Hepatocyte (in vitro differentiated cells): ENCODE data around the gene ANKRD39. TPM values are rescaled to one million over a fixed set of nuclear protein-coding genes. Genes with fewer than 3 reads are reported as not detected.

Source experiments
- DNase-seq: peaks from one replicate; pipeline ENCODE4 v3.0.0-alpha.2; 2016; ENCODE audit warnings: low spot score
- H2AFZ ChIP-seq: fragments of 200-600 bp; sonication (generic); 2 replicates; pipeline ENCODE4 v1.6.0; 2016; ENCODE audit warnings: antibody characterized with exemption, mild to moderate bottlenecking
- H3K27ac ChIP-seq: fragments of 200-600 bp; sonication (generic); 2 replicates; pipeline ENCODE4 v1.5.1; 2016; ENCODE audit warnings: mild to moderate bottlenecking
- H3K27me3 ChIP-seq: fragments of 200-600 bp; sonication (generic); 2 replicates; pipeline ENCODE4 v1.6.1; 2016
- H3K36me3 ChIP-seq: fragments of 200-600 bp; sonication (generic); replicated peaks from 2 replicates; pipeline ENCODE4 v1.5.1; 2016; ENCODE audit warnings: low read depth; ENCODE audit not compliant: insufficient read depth
- H3K4me1 ChIP-seq: fragments of 200-600 bp; sonication (generic); 2 replicates; pipeline ENCODE4 v1.5.1; 2016; ENCODE audit warnings: mild to moderate bottlenecking, moderate library complexity; ENCODE audit not compliant: insufficient read depth
- H3K4me2 ChIP-seq: fragments of 200-600 bp; sonication (generic); 2 replicates; pipeline ENCODE4 v1.6.0; 2016
- H3K4me3 ChIP-seq: fragments of 200-600 bp; sonication (generic); 2 replicates; pipeline ENCODE4 v1.5.1; 2016; ENCODE audit warnings: mild to moderate bottlenecking
- H3K79me2 ChIP-seq: fragments of 200-600 bp; sonication (generic); 2 replicates; pipeline ENCODE4 v1.6.0; 2017; ENCODE audit warnings: mild to moderate bottlenecking
- H3K9me2 ChIP-seq: fragments of 200-600 bp; sonication (generic); replicated peaks from 2 replicates; pipeline ENCODE4 v1.6.0; 2017; ENCODE audit warnings: mild to moderate bottlenecking; ENCODE audit not compliant: insufficient read depth
- H3K9me3 ChIP-seq: fragments of 200-600 bp; sonication (generic); 2 replicates; pipeline ENCODE4 v1.5.1; 2016; ENCODE audit warnings: low read depth, mild to moderate bottlenecking
- H4K20me1 ChIP-seq: fragments of 200-600 bp; sonication (generic); 2 replicates; pipeline ENCODE4 v1.6.0; 2016; ENCODE audit warnings: mild to moderate bottlenecking; ENCODE audit not compliant: insufficient read depth, poor library complexity, severe bottlenecking
- EZH2 ChIP-seq: fragments of 200-600 bp; sonication (generic); IDR thresholded peaks from 2 replicates; pipeline ENCODE4 v1.6.1; 2016; ENCODE audit warnings: antibody characterized with exemption, mild to moderate bottlenecking, borderline replicate concordance
- EZH2phosphoT487 ChIP-seq: fragments of 200-600 bp; sonication (generic); IDR thresholded peaks from one replicate; pipeline ENCODE4 v1.6.1; 2018; ENCODE audit warnings: antibody characterized with exemption, mild to moderate bottlenecking, low read depth, moderate library complexity; ENCODE audit not compliant: unreplicated experiment, severe bottlenecking
- WGBS: methylation state at CpG from one replicate; pipeline ENCODE4 v1.1.6; 2016; ENCODE audit warnings: low lambda C conversion rate; ENCODE audit errors: missing lambda C conversion rate; 5-methylcytosine and 5-hydroxymethylcytosine counted together
- microRNA counts: library from miRNA; unstranded; fragments of <30 nt; microRNA quantifications from one replicate; lab custom pipeline; 2017
- microRNA-seq: library from miRNA; unstranded; fragments of <30 nt; microRNA quantifications from one replicate; pipeline ENCODE4, GENCODE V29; 2017
- polyA plus RNA-seq: library from polyadenylated mRNA; unstranded; fragments of >200 nt; fragmentation: Nextera tagmentation; extraction: Ambion mirVana; gene quantifications from 2 replicates; pipeline ENCODE4 v1.2.1, GENCODE V29; 2016
- small RNA-seq: library from RNA; depleted of rRNA; stranded (forward); fragments of <200 nt; gene quantifications from one replicate; pipeline ENCODE3, GENCODE V24; 2014
- total RNA-seq: library from RNA; depleted of rRNA; stranded (reverse); fragments of >200 nt; gene quantifications from 2 replicates; pipeline ENCODE4 v1.2.3, GENCODE V29; 2014
- TF ChIP-seq, protein P1 (sequence below): fragments of 200-600 bp; sonication (generic); IDR thresholded peaks from 2 replicates; pipeline ENCODE4 v1.5.1; 2016; ENCODE audit warnings: antibody characterized with exemption, mild to moderate bottlenecking; ENCODE audit not compliant: poor library complexity

The ANKRD39 gene
- total and polyA plus RNA-seq, 2 experiments from 2014 or later: 13.6 to 25.6 TPM

DNA sequence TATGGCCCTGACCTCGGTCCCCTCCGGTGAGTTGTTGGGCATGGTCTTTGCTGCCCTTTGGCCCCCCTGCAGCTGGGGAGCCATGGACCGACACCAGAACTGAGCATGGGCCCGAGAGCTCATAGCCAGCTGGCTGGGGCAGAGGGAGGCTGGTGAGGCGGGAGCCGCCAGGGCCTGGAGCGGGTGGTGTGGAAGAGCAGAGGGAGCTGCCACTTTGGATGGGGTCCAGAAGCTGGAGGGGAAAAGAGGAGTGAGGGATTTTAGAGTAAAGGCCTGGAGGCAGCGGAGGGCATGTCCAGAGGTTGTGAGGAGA is 58.2 kb downstream of the ANKRD39 start:
- H3K9me3 ChIP-seq: no peaks in the 10 kb centered on the region
- H4K20me1 ChIP-seq: no peaks in the 10 kb centered on the region
- H3K9me2 ChIP-seq: no peaks in the 10 kb centered on the region
- no peak overlapping the region for H3K4me2 ChIP-seq
- no peak overlapping the region for H2AFZ ChIP-seq
- no peak for DNase-seq
- H3K27me3 ChIP-seq: no peaks in the 10 kb centered on the region
- TF ChIP-seq, protein P1, sequence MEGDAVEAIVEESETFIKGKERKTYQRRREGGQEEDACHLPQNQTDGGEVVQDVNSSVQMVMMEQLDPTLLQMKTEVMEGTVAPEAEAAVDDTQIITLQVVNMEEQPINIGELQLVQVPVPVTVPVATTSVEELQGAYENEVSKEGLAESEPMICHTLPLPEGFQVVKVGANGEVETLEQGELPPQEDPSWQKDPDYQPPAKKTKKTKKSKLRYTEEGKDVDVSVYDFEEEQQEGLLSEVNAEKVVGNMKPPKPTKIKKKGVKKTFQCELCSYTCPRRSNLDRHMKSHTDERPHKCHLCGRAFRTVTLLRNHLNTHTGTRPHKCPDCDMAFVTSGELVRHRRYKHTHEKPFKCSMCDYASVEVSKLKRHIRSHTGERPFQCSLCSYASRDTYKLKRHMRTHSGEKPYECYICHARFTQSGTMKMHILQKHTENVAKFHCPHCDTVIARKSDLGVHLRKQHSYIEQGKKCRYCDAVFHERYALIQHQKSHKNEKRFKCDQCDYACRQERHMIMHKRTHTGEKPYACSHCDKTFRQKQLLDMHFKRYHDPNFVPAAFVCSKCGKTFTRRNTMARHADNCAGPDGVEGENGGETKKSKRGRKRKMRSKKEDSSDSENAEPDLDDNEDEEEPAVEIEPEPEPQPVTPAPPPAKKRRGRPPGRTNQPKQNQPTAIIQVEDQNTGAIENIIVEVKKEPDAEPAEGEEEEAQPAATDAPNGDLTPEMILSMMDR: no peak
- TF ChIP-seq EZH2 (no peak), EZH2phosphoT487 (no peak)
- WGBS: 98% methylated on average over 8 of the region's 8 CpGs
- no peak overlapping the region for H3K27ac ChIP-seq
- H3K4me1 ChIP-seq: peaks cover 4% of the 10 kb centered on the region
- no peak overlapping the region for H3K4me3 ChIP-seq
- H3K79me2 ChIP-seq: no peaks in the 10 kb centered on the region
- H3K36me3 ChIP-seq: no peaks in the 10 kb centered on the region

- no peak overlapping the region for H3K4me3 ChIP-seq
- no peaks in the 10 kb centered on the region for H3K79me2 ChIP-seq
- no peak overlapping the region for H2AFZ ChIP-seq
- H3K36me3 ChIP-seq: no peaks in the 10 kb centered on the region
- H3K4me2 ChIP-seq: no peak overlapping the region
- H3K27ac ChIP-seq: no peak overlapping the region
- H3K9me3 ChIP-seq: no peaks in the 10 kb centered on the region
- TF ChIP-seq, protein P1: no peak
- no peak for TF ChIP-seq EZH2phosphoT487
- no peak for TF ChIP-seq EZH2
- H3K4me1 ChIP-seq: peaks cover 4% of the 10 kb centered on the region
- no peaks in the 10 kb centered on the region for H3K27me3 ChIP-seq
- WGBS: 95% methylated on average over 21 of the region's 23 CpGs
- H3K9me2 ChIP-seq: no peaks in the 10 kb centered on the region
- H4K20me1 ChIP-seq: no peaks in the 10 kb centered on the region
- no peak for DNase-seq
These were observed 58.8 kb downstream of the ANKRD39 start for GRCh38 chr2:96798733-96799622.

MicroRNAs within 50 kb of the gene (microRNA counts, 767-probe panel; counts per million panel counts)
- not detected for microRNA hsa-miR-3127-5p (lab: Ali Mortazavi, UCI)

Small RNA genes within 50 kb of the gene (microRNA-seq; reads per million reads assigned to microRNA genes)
- gene MIR3127: 11.2 reads per million, percentile 26 among the genes with 10 or more reads in this experiment

Small RNA genes within 50 kb of the gene (small RNA-seq; reads per million reads assigned to genes)
- 0.56 reads per million, percentile 45 among the genes with 10 or more reads in this experiment for gene MIR3127

Other genes with a start within 250 kb of the ANKRD39 start
- 26.7 and 27.7 TPM in 2 replicates for gene KANSL3, start 219.7 kb downstream of the ANKRD39 start, total RNA-seq
- gene KANSL3, start 219.7 kb downstream of the ANKRD39 start, polyA plus RNA-seq: 18.4 and 20.4 TPM in 2 replicates
- gene FER1L5, start 215.3 kb downstream of the ANKRD39 start, total RNA-seq: 0.10 and 0.28 TPM in 2 replicates
- 0.21 and 0.33 TPM in 2 replicates for gene FER1L5, start 215.3 kb downstream of the ANKRD39 start, polyA plus RNA-seq
- 35.6 and 44.4 TPM in 2 replicates for gene LMAN2L, start 118.0 kb downstream of the ANKRD39 start, total RNA-seq
- 44.6 and 46.7 TPM in 2 replicates for gene LMAN2L, start 118.0 kb downstream of the ANKRD39 start, polyA plus RNA-seq
- gene CNNM4, start 97.1 kb downstream of the ANKRD39 start, total RNA-seq: 10.8 and 11.0 TPM in 2 replicates
- gene CNNM4, start 97.1 kb downstream of the ANKRD39 start, polyA plus RNA-seq: 8.8 and 11.3 TPM in 2 replicates
- 17.0 and 17.1 TPM in 2 replicates for gene CNNM3, start 41.7 kb downstream of the ANKRD39 start, total RNA-seq
- 23.7 and 25.8 TPM in 2 replicates for gene CNNM3, start 41.7 kb downstream of the ANKRD39 start, polyA plus RNA-seq
- 1.8 and 2.0 TPM in 2 replicates for gene ANKRD23, start 14.0 kb downstream of the ANKRD39 start, total RNA-seq
- 4.4 and 4.7 TPM in 2 replicates for gene ANKRD23, start 14.0 kb downstream of the ANKRD39 start, polyA plus RNA-seq
- 30.2 and 37.5 TPM in 2 replicates for gene SEMA4C, start 12.1 kb upstream of the ANKRD39 start, total RNA-seq
- gene SEMA4C, start 12.1 kb upstream of the ANKRD39 start, polyA plus RNA-seq: 28.6 and 33.4 TPM in 2 replicates
- gene FAM178B, start 128.6 kb upstream of the ANKRD39 start, total RNA-seq: not detected in 2 replicates
- 1.6 and 2.6 TPM in 2 replicates for gene FAM178B, start 128.6 kb upstream of the ANKRD39 start, polyA plus RNA-seq
- gene FAHD2B, start 236.9 kb upstream of the ANKRD39 start, total RNA-seq: 9.3 and 15.2 TPM in 2 replicates
- gene FAHD2B, start 236.9 kb upstream of the ANKRD39 start, polyA plus RNA-seq: 15.5 and 21.1 TPM in 2 replicates